K562 (cell line): ENCODE data around the gene PDF. TPM values are rescaled to one million over a fixed set of nuclear protein-coding genes. Genes with fewer than 3 reads are reported as not detected.

Experiments
- ATAC-seq: fragments of 200-7000 bp; cut with Tn5 transposase; 3 replicates; pipeline ENCODE4 v1.9.1; 2020; ENCODE audit warnings: moderate library complexity
- BruUV-seq: library from RNA; stranded (reverse); fragments of 400-500 nt; replicated peaks from 2 replicates; lab custom pipeline; 2021; lab: Mats Ljungman, UMichigan
- CTCF ChIA-PET: fragments of 300-600 bp; formaldehyde crosslinking; extraction: SDS; loops from one replicate; lab custom pipeline; 2021; ENCODE audit warnings: low intra/inter-chr PET ratio; lab: Yijun Ruan, JAX
- POLR2A ChIA-PET: fragments of 300-600, 350-650 bp; sonication (Branson Sonifier 250); formaldehyde crosslinking; extraction: SDS; loops from one replicate; lab custom pipeline; 2021; ENCODE audit warnings: antibody characterized with exemption, inconsistent platforms; lab: Yijun Ruan, JAX
- DNase-seq, 4 experiments: peaks; one replicate each; pipeline versions ENCODE4 v3.0.0 to v3.0.0-alpha.2; 2011 to 2018; ENCODE audit warnings: low spot score in 3 of 4, mixed read lengths in 3 of 4; ENCODE audit errors: extremely low read depth in 1 of 4
- FAIRE-seq: peaks from 2 replicates; lab custom pipeline; 2011; peaks lifted over from hg19 to GRCh38; lab: Jason Lieb, UNC
- H2AFZ ChIP-seq: 2 replicates; pipeline ENCODE4 v1.6.0; 2011; ENCODE audit warnings: low read depth, low read length, control low read depth, inconsistent platforms
- H3K27ac ChIP-seq: fragments of 200-600 bp; 3 replicates; pipeline ENCODE4 v1.8.0; 2011; ENCODE audit warnings: low read depth, mild to moderate bottlenecking, control low read depth, inconsistent platforms, low read length, moderate library complexity, mixed read lengths; ENCODE audit errors: extremely low read depth
- H3K27me3 ChIP-seq, 2 experiments: fragments of 300-600 bp in 1 of 2; 2 replicates in 1 of 2; 3 replicates in 1 of 2; pipeline versions ENCODE4 v1.6.0 to v1.8.0; 2011; ENCODE audit warnings: inconsistent platforms in 2 of 2, low read length in 2 of 2, mild to moderate bottlenecking in 1 of 2, mixed read lengths in 1 of 2, moderate library complexity in 1 of 2; ENCODE audit not compliant: control insufficient read depth in 2 of 2, insufficient read depth in 2 of 2
- H3K36me3 ChIP-seq: fragments of 300-600 bp; 3 replicates; pipeline ENCODE4 v1.8.0; 2011; ENCODE audit warnings: mild to moderate bottlenecking, low read length, inconsistent platforms; ENCODE audit not compliant: control insufficient read depth, insufficient read depth
- H3K4me1 ChIP-seq, 2 experiments: fragments of 200-600 bp in 1 of 2; replicated peaks in 1 of 2; 2 replicates in 1 of 2; 3 replicates in 1 of 2; pipeline versions ENCODE4 v1.5.1 to v1.8.0; 2011; ENCODE audit warnings: inconsistent platforms in 2 of 2, low read length in 2 of 2, mild to moderate bottlenecking in 1 of 2, mixed read lengths in 1 of 2, moderate library complexity in 1 of 2; ENCODE audit not compliant: control insufficient read depth in 2 of 2, insufficient read depth in 2 of 2
- H3K4me2 ChIP-seq: 2 replicates; pipeline ENCODE4 v1.6.1; 2011; ENCODE audit warnings: low read length, control low read depth, inconsistent platforms, mixed read lengths; ENCODE audit not compliant: insufficient read depth
- H3K4me3 ChIP-seq: fragments of 200-600 bp; sonication (generic), shearing (Covaris generic); 2 replicates; pipeline ENCODE4 v1.5.1; 2016; ENCODE audit warnings: control low read depth, inconsistent platforms
- H3K79me2 ChIP-seq: fragments of 200-600 bp; 3 replicates; pipeline ENCODE4 v1.8.0; 2011; ENCODE audit warnings: low read length, inconsistent platforms; ENCODE audit not compliant: control insufficient read depth, insufficient read depth
- H3K9ac ChIP-seq, 2 experiments: 2 replicates each; pipeline versions ENCODE4 v1.6.0 to v1.6.1; 2011; ENCODE audit warnings: low read depth in 2 of 2, low read length in 2 of 2, control low read depth in 1 of 2, inconsistent platforms in 1 of 2, mild to moderate bottlenecking in 1 of 2, mixed read lengths in 1 of 2; ENCODE audit not compliant: insufficient read depth in 1 of 2
- H3K9me1 ChIP-seq: one replicate; pipeline ENCODE4 v1.6.0; 2011; ENCODE audit warnings: inconsistent platforms, mild to moderate bottlenecking, low read length, moderate library complexity; ENCODE audit not compliant: control insufficient read depth, insufficient read depth
- H3K9me3 ChIP-seq: replicated peaks from 2 replicates; pipeline ENCODE4 v1.5.1; 2011; ENCODE audit warnings: low read depth, low read length, inconsistent platforms; ENCODE audit not compliant: control insufficient read depth, insufficient read depth
- H4K20me1 ChIP-seq: replicated peaks from 2 replicates; pipeline ENCODE4 v1.6.1; 2011; ENCODE audit warnings: low read length, inconsistent platforms, mixed read lengths; ENCODE audit not compliant: control insufficient read depth, insufficient read depth
- BCOR ChIP-seq: fragments of 450-650 bp; IDR thresholded peaks from 2 replicates; pipeline ENCODE4 v1.6.1; 2016
- CXXC5 ChIP-seq: fragments of 250-450 bp; sonication (Bioruptor Pico); IDR thresholded peaks from 2 replicates; pipeline ENCODE4 v1.8.0; 2022; ENCODE audit warnings: inconsistent platforms, mild to moderate bottlenecking, moderate library complexity
- FOSL1 ChIP-seq: fragments of 200-800 bp; sonication (Bioruptor generic); conservative IDR thresholded peaks from 2 replicates; pipeline ENCODE4 v1.6.1; 2016; ENCODE audit warnings: missing genetic modification characterization, missing compliant biosample characterization
- KDM1A ChIP-seq, 2 experiments: fragments of 450-650 bp; IDR thresholded peaks; 2 replicates each; pipeline ENCODE4 v1.6.1; 2016; ENCODE audit warnings: mild to moderate bottlenecking in 2 of 2
- POLR2AphosphoS5 ChIP-seq: IDR thresholded peaks from 2 replicates; pipeline ENCODE4 v1.6.1; 2011; ENCODE audit warnings: mild to moderate bottlenecking, low read depth, low read length, moderate library complexity; ENCODE audit not compliant: control insufficient read depth, insufficient read depth
- RREB1 ChIP-seq: fragments of 250-450 bp; sonication (Bioruptor Pico); IDR thresholded peaks from 2 replicates; pipeline ENCODE4 v1.4.0; 2020
- TFAM ChIP-seq: fragments of 250-450 bp; sonication (Bioruptor Pico); conservative IDR thresholded peaks from 2 replicates; pipeline ENCODE4 v1.5.0; 2021; ENCODE audit warnings: mild to moderate bottlenecking, moderate library complexity
- THAP12 ChIP-seq: fragments of 250-450 bp; sonication (Bioruptor Pico); IDR thresholded peaks from 2 replicates; pipeline ENCODE4 v1.9.0; 2021; ENCODE audit warnings: mild to moderate bottlenecking, inconsistent platforms
- ZBTB8A ChIP-seq: fragments of 450-650 bp; IDR thresholded peaks from 2 replicates; pipeline ENCODE4 v1.6.1; 2018; ENCODE audit warnings: mild to moderate bottlenecking, moderate library complexity; ENCODE audit not compliant: partially characterized antibody
- WGBS: fragments of 100-300 bp; shearing (Covaris generic); methylation state at CpG from one replicate; pipeline ENCODE4 v1.1.6; 2016; ENCODE audit warnings: low coverage, mixed read lengths; ENCODE audit not compliant: insufficient coverage; ENCODE audit errors: missing lambda C conversion rate; 5-methylcytosine and 5-hydroxymethylcytosine counted together
- in situ Hi-C: fragments of 300-500 bp; cut with MboI; formaldehyde crosslinking; loops from 4 replicates; pipeline ENCODE4 v1.15.0; 2018; ENCODE audit warnings: inconsistent platforms, mixed read lengths
- intact Hi-C: fragments of 100-400 bp; cut with micrococcal nuclease; formaldehyde crosslinking; loops from 2 replicates; pipeline ENCODE4 v1.14.2; 2022
- polyA plus RNA-seq, 8 experiments: library from polyadenylated mRNA; depleted of rRNA in 4 of 8; stranded (reverse) in 5 of 8; unstranded in 3 of 8; fragments of >200 nt; fragmentation: Nextera tagmentation in 2 of 8; fragmentation: Illumina TruSeq in 1 of 8; extraction: Ambion mirVana in 2 of 8; extraction: Trizol in 1 of 8; gene quantifications; 2 replicates each; pipeline versions ENCODE4 v1.2.1 to v1.2.3, GENCODE V29; 2011 to 2014; ENCODE audit warnings: inconsistent platforms in 1 of 8, missing spikeins in 1 of 8
- total RNA-seq, 7 experiments: library from RNA; depleted of rRNA in 6 of 7; stranded (reverse); fragments of >200 nt in 6 of 7; fragmentation: Illumina TruSeq in 2 of 7; extraction: Trizol in 2 of 7; gene quantifications; 2 replicates each; pipeline versions ENCODE4 v1.2.1 to v1.2.3, GENCODE V29; 2011 to 2021; ENCODE audit warnings: low replicate concordance in 1 of 7

The PDF gene
- total and polyA plus RNA-seq, 9 of the 15 experiments (the other 6 are each of a cell fraction or from before 2014, with no cell fraction given) = 0.15 to 72.4 (median 5.6) TPM

DNA sequence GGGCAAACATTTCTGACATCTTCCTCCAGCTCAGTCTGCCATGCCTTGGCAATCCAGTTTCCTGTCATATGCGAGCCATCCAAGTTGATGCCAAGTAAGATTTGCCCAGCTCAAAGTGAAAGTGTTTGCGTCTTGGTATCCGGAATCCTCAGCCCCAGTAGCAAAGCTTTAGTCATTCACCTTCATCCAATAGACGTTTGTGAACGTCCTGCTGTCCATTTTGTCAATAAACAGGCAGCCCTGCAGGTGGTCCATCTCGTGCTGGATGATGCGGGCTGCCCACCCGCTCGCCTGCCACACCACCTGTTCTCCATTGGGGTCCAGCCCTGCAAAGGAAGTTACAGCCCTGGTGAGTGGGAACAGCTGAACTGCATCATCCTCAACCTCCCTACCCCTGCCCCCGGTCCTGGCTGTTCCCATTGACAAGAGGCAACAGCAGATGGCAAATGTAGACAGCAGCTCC, 1.5 kb downstream of the PDF start (continued):
- TF ChIP-seq THAP12 (CRISPR knock-in tag) = 0 out of 2 replicates have a peak, but pooled peaks have one; percentile 20
- TF ChIP-seq FOSL1 (tag) = no peak
- no peak for TF ChIP-seq CXXC5
- TF ChIP-seq ZBTB8A = no peak

- Histone ChIP-seq H3K4me3 (peak overlapping the region; percentile 88), H3K9me3 (no peaks in the 10 kb centered on the region), H3K27me3 (no peaks in the 10 kb centered on the region), H3K4me1 (peaks cover 21 to 69% of the 10 kb centered on the region in 2 experiments; a peak in 4 of 5 replicates), H4K20me1 (peaks cover 33% of the 10 kb centered on the region), H3K79me2 (peaks cover 84% of the 10 kb centered on the region), H2AFZ (no peak overlapping the region), H3K4me2 (peak overlapping the region; percentile 89), H3K9me1 (no peaks in the 10 kb centered on the region), H3K27ac (peak overlapping the region; percentile 47; the same call in 2 of the 3 replicates), H3K36me3 (peaks cover 78% of the 10 kb centered on the region), H3K9ac (peak overlapping the region; percentile 85 to 97; a peak in 2 of 4 replicates)
- no peak for DNase-seq
- no TSS peak for BruUV-seq
- ChIA-PET POLR2A (interaction anchor here (0.6 to 5.1 kb wide), 4 partner anchors 11 to 55 kb away, joined by 3 to 51 read pairs (median 18); partner anchors contain the start of genes COG8 and NIP7), CTCF (no interaction called here)
- intact Hi-C loops = no loop called here
- in situ Hi-C loops = no loop called here
- FAIRE-seq = peak; percentile 58
- 54% methylated on average over 12 of the region's 14 CpGs for WGBS
- ATAC-seq = no peak
- TF ChIP-seq TFAM (CRISPR knock-in tag) (no peak), POLR2AphosphoS5 (0 out of 2 replicates have a peak, but pooled peaks have one; percentile 1), BCOR (peak; percentile 49; the same call in 1 of the 2 replicates), KDM1A (IDR thresholded peaks at IDR 0.05) (no peak), RREB1 (no peak)
These were observed 2.6 kb downstream of the PDF start for GRCh38 chr16:69327585-69328310.
